A549 (cell line): ENCODE data around the gene CCDC43.

Source experiments
- HOXA7 ChIP-seq: fragments of 250-450 bp; sonication (Bioruptor Pico); IDR thresholded peaks from 2 replicates; pipeline ENCODE4 v1.5.0; 2020; ENCODE audit warnings: mild to moderate bottlenecking, moderate library complexity
- JUN ChIP-seq, 2 experiments: fragments of >200 bp; sonication (Bioruptor Twin); formaldehyde crosslinking; IDR thresholded peaks; 2 replicates in 1 of 2; 3 replicates in 1 of 2; pipeline ENCODE4 v1.6.1; 2016 to 2017
- MAFK ChIP-seq: fragments of 450-650 bp; IDR thresholded peaks from 2 replicates; pipeline ENCODE4 v1.6.1; 2014; ENCODE audit not compliant: partially characterized antibody
- MAZ ChIP-seq: fragments of 150-350 bp; IDR thresholded peaks from 2 replicates; pipeline ENCODE4 v1.6.1; 2014; ENCODE audit warnings: antibody characterized with exemption, low read depth, low read length, borderline replicate concordance
- NFE2L2 ChIP-seq: fragments of 150-350 bp; conservative IDR thresholded peaks from 2 replicates; pipeline ENCODE4 v1.6.1; 2014; ENCODE audit warnings: low read length
- POLR2A ChIP-seq: IDR thresholded peaks from 2 replicates; pipeline ENCODE4 v1.6.1; 2012; ENCODE audit warnings: mild to moderate bottlenecking, low read length
- RAD21 ChIP-seq, 2 experiments: fragments of >200 bp in 1 of 2; sonication (Bioruptor Twin) in 1 of 2; formaldehyde crosslinking in 1 of 2; IDR thresholded peaks in 1 of 2; conservative IDR thresholded peaks in 1 of 2; 2 replicates in 1 of 2; 3 replicates in 1 of 2; pipeline ENCODE4 v1.6.1; 2012 to 2018; ENCODE audit warnings: inconsistent platforms in 1 of 2
- RFX5 ChIP-seq: fragments of 450-650 bp; IDR thresholded peaks from 2 replicates; pipeline ENCODE4 v1.7.1; 2014; ENCODE audit warnings: antibody characterized with exemption, mild to moderate bottlenecking, moderate library complexity
- SREBF2 ChIP-seq: fragments of 450-650 bp; IDR thresholded peaks from 2 replicates; pipeline ENCODE4 v1.6.1; 2014; ENCODE audit warnings: mild to moderate bottlenecking, moderate library complexity
- ZFP36 ChIP-seq: fragments of 450-650 bp; IDR thresholded peaks from 2 replicates; pipeline ENCODE4 v1.6.1; 2014; ENCODE audit warnings: borderline replicate concordance; ENCODE audit not compliant: partially characterized antibody
- TF ChIP-seq, protein P1 (sequence below): fragments of >200 bp; sonication (Bioruptor Twin); formaldehyde crosslinking; IDR thresholded peaks from 3 replicates; pipeline ENCODE4 v1.5.1; 2016
- TF ChIP-seq, protein P2 (sequence below): fragments of 200-600 bp; sonication (generic); IDR thresholded peaks from 2 replicates; pipeline ENCODE4 v1.6.1; 2016; ENCODE audit warnings: antibody characterized with exemption, mild to moderate bottlenecking, moderate library complexity
- TF ChIP-seq, protein P3 (sequence below): IDR thresholded peaks from 2 replicates; pipeline ENCODE4 v1.6.1; 2012

DNA sequence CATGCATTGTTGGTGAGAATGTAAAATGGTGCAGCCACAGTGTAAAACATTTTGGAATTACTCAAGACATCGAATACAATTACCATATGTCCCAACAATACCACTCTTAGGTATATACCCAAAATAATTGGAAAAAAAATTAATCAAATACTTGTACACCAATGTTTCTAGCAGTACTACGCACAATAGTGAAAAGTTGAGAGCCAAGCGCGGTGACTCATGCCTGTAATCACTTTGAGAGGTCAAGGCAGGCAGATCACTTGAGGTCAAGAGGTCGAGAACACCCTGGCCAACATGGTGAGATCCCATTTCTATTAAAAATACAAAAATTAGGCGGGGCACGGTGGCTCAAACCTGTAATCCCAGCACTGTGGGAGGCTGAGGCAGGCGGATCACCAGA, 36.8 kb downstream of the CCDC43 start:
- TF ChIP-seq, protein P1, sequence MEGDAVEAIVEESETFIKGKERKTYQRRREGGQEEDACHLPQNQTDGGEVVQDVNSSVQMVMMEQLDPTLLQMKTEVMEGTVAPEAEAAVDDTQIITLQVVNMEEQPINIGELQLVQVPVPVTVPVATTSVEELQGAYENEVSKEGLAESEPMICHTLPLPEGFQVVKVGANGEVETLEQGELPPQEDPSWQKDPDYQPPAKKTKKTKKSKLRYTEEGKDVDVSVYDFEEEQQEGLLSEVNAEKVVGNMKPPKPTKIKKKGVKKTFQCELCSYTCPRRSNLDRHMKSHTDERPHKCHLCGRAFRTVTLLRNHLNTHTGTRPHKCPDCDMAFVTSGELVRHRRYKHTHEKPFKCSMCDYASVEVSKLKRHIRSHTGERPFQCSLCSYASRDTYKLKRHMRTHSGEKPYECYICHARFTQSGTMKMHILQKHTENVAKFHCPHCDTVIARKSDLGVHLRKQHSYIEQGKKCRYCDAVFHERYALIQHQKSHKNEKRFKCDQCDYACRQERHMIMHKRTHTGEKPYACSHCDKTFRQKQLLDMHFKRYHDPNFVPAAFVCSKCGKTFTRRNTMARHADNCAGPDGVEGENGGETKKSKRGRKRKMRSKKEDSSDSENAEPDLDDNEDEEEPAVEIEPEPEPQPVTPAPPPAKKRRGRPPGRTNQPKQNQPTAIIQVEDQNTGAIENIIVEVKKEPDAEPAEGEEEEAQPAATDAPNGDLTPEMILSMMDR = no peak
- no peak for TF ChIP-seq POLR2A
- TF ChIP-seq ZFP36 = no peak
- TF ChIP-seq RFX5 = no peak
- no peak for TF ChIP-seq MAZ
- TF ChIP-seq RAD21 (conservative IDR thresholded peaks at IDR 0.05 in 1 of 2, IDR thresholded peaks at IDR 0.05 in 1 of 2) = no peak
- TF ChIP-seq NFE2L2 = no peak
- TF ChIP-seq, protein P2, sequence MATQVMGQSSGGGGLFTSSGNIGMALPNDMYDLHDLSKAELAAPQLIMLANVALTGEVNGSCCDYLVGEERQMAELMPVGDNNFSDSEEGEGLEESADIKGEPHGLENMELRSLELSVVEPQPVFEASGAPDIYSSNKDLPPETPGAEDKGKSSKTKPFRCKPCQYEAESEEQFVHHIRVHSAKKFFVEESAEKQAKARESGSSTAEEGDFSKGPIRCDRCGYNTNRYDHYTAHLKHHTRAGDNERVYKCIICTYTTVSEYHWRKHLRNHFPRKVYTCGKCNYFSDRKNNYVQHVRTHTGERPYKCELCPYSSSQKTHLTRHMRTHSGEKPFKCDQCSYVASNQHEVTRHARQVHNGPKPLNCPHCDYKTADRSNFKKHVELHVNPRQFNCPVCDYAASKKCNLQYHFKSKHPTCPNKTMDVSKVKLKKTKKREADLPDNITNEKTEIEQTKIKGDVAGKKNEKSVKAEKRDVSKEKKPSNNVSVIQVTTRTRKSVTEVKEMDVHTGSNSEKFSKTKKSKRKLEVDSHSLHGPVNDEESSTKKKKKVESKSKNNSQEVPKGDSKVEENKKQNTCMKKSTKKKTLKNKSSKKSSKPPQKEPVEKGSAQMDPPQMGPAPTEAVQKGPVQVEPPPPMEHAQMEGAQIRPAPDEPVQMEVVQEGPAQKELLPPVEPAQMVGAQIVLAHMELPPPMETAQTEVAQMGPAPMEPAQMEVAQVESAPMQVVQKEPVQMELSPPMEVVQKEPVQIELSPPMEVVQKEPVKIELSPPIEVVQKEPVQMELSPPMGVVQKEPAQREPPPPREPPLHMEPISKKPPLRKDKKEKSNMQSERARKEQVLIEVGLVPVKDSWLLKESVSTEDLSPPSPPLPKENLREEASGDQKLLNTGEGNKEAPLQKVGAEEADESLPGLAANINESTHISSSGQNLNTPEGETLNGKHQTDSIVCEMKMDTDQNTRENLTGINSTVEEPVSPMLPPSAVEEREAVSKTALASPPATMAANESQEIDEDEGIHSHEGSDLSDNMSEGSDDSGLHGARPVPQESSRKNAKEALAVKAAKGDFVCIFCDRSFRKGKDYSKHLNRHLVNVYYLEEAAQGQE = no peak
- no peak for TF ChIP-seq SREBF2
- TF ChIP-seq, protein P3, sequence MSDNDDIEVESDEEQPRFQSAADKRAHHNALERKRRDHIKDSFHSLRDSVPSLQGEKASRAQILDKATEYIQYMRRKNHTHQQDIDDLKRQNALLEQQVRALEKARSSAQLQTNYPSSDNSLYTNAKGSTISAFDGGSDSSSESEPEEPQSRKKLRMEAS = no peak
- TF ChIP-seq MAFK = no peak
- no peak for TF ChIP-seq HOXA7 (CRISPR knock-in tag)
- TF ChIP-seq JUN (IDR thresholded peaks at IDR 0.05) = no peak
